Measurements from ENCODE around the gene PEX11G. TPM values are rescaled to one million over a fixed set of nuclear protein-coding genes. Genes with fewer than 3 reads are reported as not detected.

Gene PEX11G
- total RNA-seq, 1 experiment from 2014 or later = 2.8 TPM

DNA sequence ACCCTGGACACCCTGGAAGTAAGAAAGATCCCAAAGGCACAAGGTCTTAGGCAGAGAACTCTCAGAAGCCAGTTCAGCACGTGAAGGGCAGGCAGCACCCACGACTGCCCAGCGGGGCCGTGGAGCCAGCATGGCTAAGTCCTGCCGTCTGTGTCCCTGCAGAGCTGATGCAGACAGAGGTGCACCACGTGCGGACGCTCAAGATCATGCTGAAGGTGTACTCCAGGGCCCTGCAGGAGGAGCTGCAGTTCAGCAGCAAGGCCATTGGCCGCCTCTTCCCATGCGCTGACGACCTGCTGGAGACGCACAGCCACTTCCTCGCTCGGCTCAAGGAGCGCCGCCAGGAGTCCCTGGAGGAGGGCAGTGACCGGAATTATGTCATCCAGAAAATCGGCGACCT, 44.8 kb downstream of the PEX11G start:
- peaks cover 28 to 69% (median 55%) of the 10 kb centered on the region in 3 experiments; a peak in 6 of 7 replicates for H3K36me3 Mint-ChIP-seq (ENCODE audit: insufficient read depth in 1 of 3, low read depth in 3 of 3)
- H4K5ac ChIP-seq (ENCODE audit: insufficient read length, low read depth, low read length) = no peak overlapping the region
- WGBS (ENCODE audit: extremely low coverage, insufficient read length, low lambda C conversion rate) = no CpG with 5 or more reads among the region's 19 CpGs

More for the DNA sequence above, 44.8 kb downstream of the PEX11G start:
- no peaks in the 10 kb centered on the region for H3K23me2 ChIP-seq (ENCODE audit: insufficient read length, low read depth, low read length, poor library complexity, severe bottlenecking)
- H3K27me3 ChIP-seq (ENCODE audit: insufficient read depth, low read length) = no peaks in the 10 kb centered on the region
- no peak overlapping the region for H4K8ac ChIP-seq (replicated peaks; ENCODE audit: insufficient read length, low read depth, low read length)
- no peak overlapping the region for H2BK15ac ChIP-seq (ENCODE audit: low read depth, low read length)
- H3K4me1 ChIP-seq (ENCODE audit: insufficient read depth, low read length) = no peaks in the 10 kb centered on the region
- no peak overlapping the region for H3K4me2 ChIP-seq (ENCODE audit: insufficient read depth, insufficient read length, low read length)
- H4K91ac ChIP-seq (ENCODE audit: insufficient read length, low read depth, low read length) = no peak overlapping the region
- TF ChIP-seq, protein P1, sequence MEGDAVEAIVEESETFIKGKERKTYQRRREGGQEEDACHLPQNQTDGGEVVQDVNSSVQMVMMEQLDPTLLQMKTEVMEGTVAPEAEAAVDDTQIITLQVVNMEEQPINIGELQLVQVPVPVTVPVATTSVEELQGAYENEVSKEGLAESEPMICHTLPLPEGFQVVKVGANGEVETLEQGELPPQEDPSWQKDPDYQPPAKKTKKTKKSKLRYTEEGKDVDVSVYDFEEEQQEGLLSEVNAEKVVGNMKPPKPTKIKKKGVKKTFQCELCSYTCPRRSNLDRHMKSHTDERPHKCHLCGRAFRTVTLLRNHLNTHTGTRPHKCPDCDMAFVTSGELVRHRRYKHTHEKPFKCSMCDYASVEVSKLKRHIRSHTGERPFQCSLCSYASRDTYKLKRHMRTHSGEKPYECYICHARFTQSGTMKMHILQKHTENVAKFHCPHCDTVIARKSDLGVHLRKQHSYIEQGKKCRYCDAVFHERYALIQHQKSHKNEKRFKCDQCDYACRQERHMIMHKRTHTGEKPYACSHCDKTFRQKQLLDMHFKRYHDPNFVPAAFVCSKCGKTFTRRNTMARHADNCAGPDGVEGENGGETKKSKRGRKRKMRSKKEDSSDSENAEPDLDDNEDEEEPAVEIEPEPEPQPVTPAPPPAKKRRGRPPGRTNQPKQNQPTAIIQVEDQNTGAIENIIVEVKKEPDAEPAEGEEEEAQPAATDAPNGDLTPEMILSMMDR (conservative IDR thresholded peaks at IDR 0.05) = no peak
- DNase-seq = peak; percentile 39
- no peak overlapping the region for H2AK5ac ChIP-seq (ENCODE audit: insufficient read length, low read length)
- no peak overlapping the region for H2BK20ac ChIP-seq (ENCODE audit: low read depth, low read length, poor library complexity, severe bottlenecking)
- H3K27ac ChIP-seq (ENCODE audit: insufficient read length, low read depth, low read length) = no peak overlapping the region
- no peaks in the 10 kb centered on the region for H3K79me2 ChIP-seq (ENCODE audit: insufficient read depth, low read length)
- no peak overlapping the region for H2BK12ac ChIP-seq (ENCODE audit: insufficient read length, low read depth, low read length)
- no peaks in the 10 kb centered on the region for H3K4me1 Mint-ChIP-seq
- no peak overlapping the region for H2BK5ac ChIP-seq (ENCODE audit: insufficient read length, low read length)
- H3K9ac ChIP-seq (ENCODE audit: extremely low read depth, insufficient read length, low read length) = no peak overlapping the region
- H3K27me3 Mint-ChIP-seq (ENCODE audit: low read depth) = no peaks in the 10 kb centered on the region
- H3K56ac ChIP-seq (ENCODE audit: insufficient read length, low read depth, low read length) = no peak overlapping the region
- no peak overlapping the region for H3K4me3 Mint-ChIP-seq
- no peaks in the 10 kb centered on the region for H3K79me1 ChIP-seq (ENCODE audit: insufficient read depth, low read depth, low read length, poor library complexity, severe bottlenecking)
- H2AFZ ChIP-seq (ENCODE audit: low read length) = no peak overlapping the region
- H3K4ac ChIP-seq (ENCODE audit: low read depth, low read length) = no peak overlapping the region
- H3K9me3 ChIP-seq (ENCODE audit: control insufficient read depth, low read depth, low read length) = no peaks in the 10 kb centered on the region
- no peak overlapping the region for H2BK120ac ChIP-seq (ENCODE audit: low read depth, low read length, poor library complexity, severe bottlenecking)
- no peak overlapping the region for H3K23ac ChIP-seq (ENCODE audit: insufficient read length, low read depth, low read length)
- H4K20me1 ChIP-seq (ENCODE audit: control insufficient read depth, insufficient read depth, insufficient read length) = no peaks in the 10 kb centered on the region
- H3T11ph ChIP-seq (ENCODE audit: low read length) = no peak overlapping the region
- no peak overlapping the region for H3K18ac ChIP-seq (ENCODE audit: insufficient read length, low read depth, low read length)
- no peak overlapping the region for H3K27ac Mint-ChIP-seq
- no peak overlapping the region for H3K14ac ChIP-seq (ENCODE audit: insufficient read depth, low read length)
- H3K9me3 Mint-ChIP-seq = peaks cover 0 to 3% of the 10 kb centered on the region in 2 experiments; a peak in 1 of 5 replicates

All from H9 (cell line).